ENCODE measurements around the gene STARD9.
A peak's percentile ranks its signal among the peaks of the same experiment; 100 is the strongest.

STARD9 gene

DNA sequence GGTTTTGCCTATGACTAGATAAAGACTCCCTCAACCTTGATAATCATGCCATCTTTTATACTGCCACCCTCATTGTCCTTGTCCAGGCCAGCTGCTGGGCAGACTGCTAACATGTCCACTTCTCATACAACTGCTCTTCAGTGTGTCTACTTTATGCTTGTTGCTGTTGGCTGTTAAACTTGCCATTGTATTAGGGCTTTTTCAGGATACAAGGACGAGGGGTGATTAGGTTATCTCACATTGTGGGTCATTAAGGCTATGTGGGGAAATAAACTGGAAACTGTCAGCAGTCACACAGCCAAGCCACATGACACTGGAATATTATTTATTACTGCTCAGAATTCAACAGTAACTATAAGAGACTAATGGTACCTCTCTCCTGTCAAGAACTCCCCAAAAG lies 36.1 kb downstream of the STARD9 start:
- Histone ChIP-seq H3K4me3 (ENCODE audit: low read length) (no peak overlapping the region), H3K9ac (ENCODE audit: low read depth, low read length) (no peak overlapping the region), H3K27me3 (ENCODE audit: insufficient read depth, low read length) (no peaks in the 10 kb centered on the region), H3K36me3 (ENCODE audit: insufficient read depth, low read depth, low read length) (no peaks in the 10 kb centered on the region), H3K27ac (ENCODE audit: low read length) (no peak overlapping the region), H3K9me3 (ENCODE audit: insufficient read depth, low read depth, low read length) (no peaks in the 10 kb centered on the region), H3K4me1 (ENCODE audit: insufficient read depth, low read length) (no peaks in the 10 kb centered on the region)

DNA sequence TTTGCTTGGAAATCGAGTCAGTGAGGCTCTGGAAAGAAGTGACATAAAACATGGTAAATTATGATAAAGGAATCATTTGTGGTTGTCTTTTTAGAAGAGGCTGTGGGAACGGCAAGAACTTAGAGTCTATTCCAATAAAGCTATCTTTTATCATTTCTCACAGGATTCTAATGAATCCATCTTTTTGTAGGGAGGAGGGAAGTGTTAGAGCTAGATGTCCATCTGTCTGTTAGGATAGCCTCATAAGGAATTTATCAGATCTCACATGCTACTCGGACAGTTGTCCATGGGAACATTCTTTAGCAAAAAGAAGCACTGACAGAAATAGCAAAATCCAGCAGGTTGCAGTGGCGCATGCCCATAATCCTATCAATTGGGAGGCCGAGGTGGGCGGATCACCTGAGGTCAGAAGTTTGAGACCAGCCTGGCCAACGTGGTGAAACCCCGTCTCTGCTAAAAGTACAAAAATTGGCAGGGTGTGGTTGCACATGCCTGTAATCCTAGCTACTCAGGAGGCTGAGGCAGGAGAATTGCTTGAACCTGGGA lies 37.0 kb downstream of the STARD9 start:
- Histone ChIP-seq H3K9ac (ENCODE audit: low read depth, low read length) (no peak overlapping the region), H3K27me3 (ENCODE audit: insufficient read depth, low read length) (no peaks in the 10 kb centered on the region), H3K9me3 (ENCODE audit: insufficient read depth, low read depth, low read length) (no peaks in the 10 kb centered on the region), H3K27ac (ENCODE audit: low read length) (no peak overlapping the region), H3K36me3 (ENCODE audit: insufficient read depth, low read depth, low read length) (no peaks in the 10 kb centered on the region), H3K4me3 (ENCODE audit: low read length) (no peak overlapping the region), H3K4me1 (ENCODE audit: insufficient read depth, low read length) (no peaks in the 10 kb centered on the region)

DNA sequence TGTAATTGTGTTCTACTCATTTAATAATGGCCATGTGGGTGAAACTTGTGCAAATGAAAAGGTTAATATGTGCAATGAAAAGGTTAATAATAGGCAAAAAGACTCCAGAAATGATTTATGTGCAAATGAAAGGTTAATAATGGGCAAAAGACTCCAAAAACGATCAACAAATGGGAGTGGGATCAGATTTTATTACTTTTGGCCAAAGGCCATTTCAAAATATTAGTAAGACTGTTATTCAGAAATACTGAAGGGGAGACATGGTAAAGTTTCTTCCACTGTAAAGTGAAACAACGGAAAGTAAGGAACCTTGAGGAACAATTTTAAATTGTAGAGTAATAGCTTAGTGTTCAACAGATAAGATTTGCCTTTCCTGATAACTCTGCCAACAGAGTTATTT lies 40.7 kb downstream of the STARD9 start:
- Histone ChIP-seq H3K4me3 (ENCODE audit: low read length) (no peak overlapping the region), H3K27ac (ENCODE audit: low read length) (no peak overlapping the region), H3K9me3 (ENCODE audit: insufficient read depth, low read depth, low read length) (no peaks in the 10 kb centered on the region), H3K9ac (ENCODE audit: low read depth, low read length) (no peak overlapping the region), H3K27me3 (ENCODE audit: insufficient read depth, low read length) (no peaks in the 10 kb centered on the region), H3K4me1 (ENCODE audit: insufficient read depth, low read length) (peaks cover 11% of the 10 kb centered on the region; the same call in 1 of the 2 replicates), H3K36me3 (ENCODE audit: insufficient read depth, low read depth, low read length) (no peaks in the 10 kb centered on the region)

DNA sequence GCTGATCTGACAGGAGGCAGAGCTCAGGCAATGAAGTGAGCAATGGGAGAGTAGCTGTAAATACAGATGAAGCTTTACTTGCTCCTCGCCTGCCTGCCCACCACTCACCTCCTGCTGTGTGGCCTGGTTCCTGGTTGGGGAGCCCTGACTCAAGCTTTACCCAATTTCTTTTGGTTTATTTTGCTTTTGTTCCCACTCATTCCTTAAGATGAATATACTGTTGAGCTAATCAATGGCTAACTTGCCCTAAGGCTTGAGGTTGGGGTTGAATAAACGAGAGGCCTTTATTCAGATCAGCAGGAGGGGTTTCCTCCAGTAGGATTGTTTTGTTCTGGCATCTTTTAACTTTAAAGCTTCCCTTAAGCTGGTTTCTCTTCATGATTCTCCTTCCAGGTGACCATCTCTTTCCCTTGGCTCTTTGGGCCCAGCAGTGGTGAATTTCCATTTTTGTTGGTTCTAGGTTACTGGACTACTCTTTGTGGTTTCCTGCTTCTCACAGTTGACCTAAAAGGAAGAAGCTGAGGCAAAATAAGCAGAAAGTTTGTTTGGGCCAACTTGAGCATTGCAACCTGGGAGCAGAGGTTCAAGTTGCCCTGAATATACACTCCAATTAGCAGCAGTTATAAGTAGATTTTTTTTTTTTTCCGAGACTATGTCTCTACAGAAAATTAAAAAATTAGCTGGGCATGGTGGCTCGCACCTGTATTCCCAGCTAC lies 44.4 kb downstream of the STARD9 start:
- Histone ChIP-seq H3K27ac (ENCODE audit: low read length) (no peak overlapping the region), H3K36me3 (ENCODE audit: insufficient read depth, low read depth, low read length) (no peaks in the 10 kb centered on the region), H3K27me3 (ENCODE audit: insufficient read depth, low read length) (no peaks in the 10 kb centered on the region), H3K4me3 (ENCODE audit: low read length) (peak overlapping the region; percentile 29; the same call in 1 of the 2 replicates), H3K9ac (ENCODE audit: low read depth, low read length) (no peak overlapping the region), H3K9me3 (ENCODE audit: insufficient read depth, low read depth, low read length) (no peaks in the 10 kb centered on the region), H3K4me1 (ENCODE audit: insufficient read depth, low read length) (peaks cover 11% of the 10 kb centered on the region; the same call in 1 of the 2 replicates)

DNA sequence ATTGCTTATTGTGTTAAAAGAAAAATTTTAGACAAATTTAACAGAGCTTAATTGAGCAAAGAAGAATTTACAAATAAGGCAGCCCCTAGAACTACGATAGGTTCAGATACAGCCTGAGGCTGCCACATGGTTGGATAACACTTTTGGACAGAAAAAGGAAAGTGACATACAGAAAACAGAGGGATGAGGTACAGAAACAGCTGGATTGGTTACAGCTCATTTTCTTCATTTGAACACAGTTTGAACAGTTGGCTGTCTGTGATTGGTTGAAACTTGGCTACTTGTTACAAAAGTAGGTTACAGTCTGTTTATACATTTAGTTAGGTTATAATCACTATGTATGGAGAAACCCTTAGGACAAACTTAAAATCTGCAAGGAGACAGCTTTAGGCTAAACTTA lies 46.0 kb downstream of the STARD9 start:
- H3K27me3 ChIP-seq (ENCODE audit: insufficient read depth, low read length) = no peaks in the 10 kb centered on the region

DNA sequence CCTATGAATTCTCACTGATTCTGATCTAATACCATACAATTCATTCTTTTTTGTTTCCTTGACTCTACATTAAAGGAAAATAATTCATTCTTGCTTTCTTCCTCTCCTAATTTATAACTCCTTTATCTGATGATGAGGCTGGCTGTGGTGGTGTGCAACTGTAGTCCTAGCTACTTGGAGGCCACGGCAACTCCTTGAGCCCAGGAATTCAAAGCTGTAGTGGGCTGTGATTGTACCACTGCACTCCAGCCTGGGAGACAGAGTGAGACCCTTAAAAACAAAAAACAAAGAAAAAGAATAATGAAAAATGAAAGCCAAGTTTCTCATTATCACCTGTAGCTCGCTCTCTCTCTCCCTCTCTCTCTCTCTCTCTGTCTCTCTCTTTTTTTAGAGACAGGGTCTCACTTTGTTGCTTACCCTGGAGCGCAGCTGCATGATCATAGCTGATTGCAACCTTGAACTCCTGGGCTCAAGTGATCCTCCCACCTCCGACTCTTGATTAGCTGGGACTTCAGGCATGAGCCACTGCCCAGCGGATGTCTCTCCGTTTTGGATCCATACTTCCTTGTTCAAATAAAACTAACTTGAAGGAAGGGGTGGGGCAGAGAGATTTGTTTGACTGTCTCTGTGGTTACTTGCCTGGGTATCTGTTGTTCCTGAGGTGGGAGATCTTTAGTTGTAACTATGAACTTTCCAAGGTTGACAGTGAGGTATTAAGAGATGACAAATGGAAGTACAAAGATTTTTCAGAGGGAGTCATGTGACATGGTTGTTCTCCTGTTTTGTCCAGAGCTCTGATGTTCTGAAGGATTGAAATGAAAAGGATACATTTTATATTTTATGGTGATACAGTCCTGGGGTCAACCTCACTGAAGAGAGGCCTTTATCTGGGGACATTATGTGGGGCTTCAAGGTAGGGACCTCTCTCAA lies 46.9 kb downstream of the STARD9 start:
- Histone ChIP-seq H3K4me1 (ENCODE audit: insufficient read depth, low read length) (peaks cover 11% of the 10 kb centered on the region; the same call in 1 of the 2 replicates), H3K27ac (ENCODE audit: low read length) (no peak overlapping the region), H3K36me3 (ENCODE audit: insufficient read depth, low read depth, low read length) (no peaks in the 10 kb centered on the region), H3K9me3 (ENCODE audit: insufficient read depth, low read depth, low read length) (no peaks in the 10 kb centered on the region), H3K9ac (ENCODE audit: low read depth, low read length) (no peak overlapping the region), H3K27me3 (ENCODE audit: insufficient read depth, low read length) (no peaks in the 10 kb centered on the region), H3K4me3 (ENCODE audit: low read length) (no peak overlapping the region)

More for the DNA sequence above, 46.0 kb downstream of the STARD9 start:
- Histone ChIP-seq H3K4me1 (ENCODE audit: insufficient read depth, low read length) (peaks cover 11% of the 10 kb centered on the region; the same call in 1 of the 2 replicates), H3K4me3 (ENCODE audit: low read length) (no peak overlapping the region), H3K36me3 (ENCODE audit: insufficient read depth, low read depth, low read length) (no peaks in the 10 kb centered on the region), H3K27ac (ENCODE audit: low read length) (no peak overlapping the region), H3K9me3 (ENCODE audit: insufficient read depth, low read depth, low read length) (no peaks in the 10 kb centered on the region), H3K9ac (ENCODE audit: low read depth, low read length) (no peak overlapping the region)

DNA sequence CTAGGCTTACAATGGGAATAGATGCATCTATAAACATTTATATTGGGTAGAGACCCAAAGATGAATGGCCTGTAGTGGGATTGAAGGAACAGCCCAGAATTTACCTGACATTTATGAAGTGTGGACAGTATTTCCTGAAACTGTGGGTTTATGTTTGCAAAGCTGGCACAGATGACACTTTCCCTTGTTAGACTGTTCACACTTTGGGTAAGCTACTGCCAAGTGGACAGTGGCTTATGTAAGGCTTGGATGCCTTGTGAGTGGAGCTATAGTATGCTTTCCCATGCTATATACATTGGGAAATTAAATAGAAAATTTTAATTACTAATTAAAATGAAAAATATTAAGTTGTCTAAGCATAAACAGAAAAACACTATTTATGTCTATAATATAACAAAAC lies 48.5 kb downstream of the STARD9 start:
- peaks cover 10% of the 10 kb centered on the region; the same call in 1 of the 2 replicates for H3K4me1 ChIP-seq (ENCODE audit: insufficient read depth, low read length)
- H3K27ac ChIP-seq (ENCODE audit: low read length) = no peak overlapping the region
- no peaks in the 10 kb centered on the region for H3K36me3 ChIP-seq (ENCODE audit: insufficient read depth, low read depth, low read length)
- no peaks in the 10 kb centered on the region for H3K27me3 ChIP-seq (ENCODE audit: insufficient read depth, low read length)
- H3K9me3 ChIP-seq (ENCODE audit: insufficient read depth, low read depth, low read length) = no peaks in the 10 kb centered on the region
- no peak overlapping the region for H3K4me3 ChIP-seq (ENCODE audit: low read length)
- no peak overlapping the region for H3K9ac ChIP-seq (ENCODE audit: low read depth, low read length)

DNA sequence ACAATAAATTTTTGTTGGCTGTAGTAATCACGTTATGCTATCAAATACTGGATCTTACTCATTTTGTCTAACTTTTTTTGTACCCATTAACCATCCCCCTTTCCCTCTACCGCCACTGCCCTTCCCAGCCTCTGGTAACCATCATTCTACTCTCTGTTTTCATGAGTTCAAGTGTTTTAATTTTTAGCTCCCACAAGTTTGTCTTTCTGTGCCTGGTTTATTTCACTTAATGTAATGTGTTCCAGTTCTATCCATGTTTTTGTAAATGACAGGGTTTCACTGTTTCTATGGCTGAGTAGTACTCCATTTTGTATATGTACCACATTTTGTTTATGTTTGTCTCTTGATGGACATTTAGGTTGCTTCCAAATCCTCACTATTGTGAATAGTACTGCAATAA lies 52.1 kb downstream of the STARD9 start:
- no peaks in the 10 kb centered on the region for H3K27me3 ChIP-seq (ENCODE audit: insufficient read depth, low read length)
- H3K27ac ChIP-seq (ENCODE audit: low read length) = no peak overlapping the region
- no peak overlapping the region for H3K4me3 ChIP-seq (ENCODE audit: low read length)
- H3K4me1 ChIP-seq (ENCODE audit: insufficient read depth, low read length) = no peaks in the 10 kb centered on the region
- H3K36me3 ChIP-seq (ENCODE audit: insufficient read depth, low read depth, low read length) = no peaks in the 10 kb centered on the region
- no peak overlapping the region for H3K9ac ChIP-seq (ENCODE audit: low read depth, low read length)
- no peaks in the 10 kb centered on the region for H3K9me3 ChIP-seq (ENCODE audit: insufficient read depth, low read depth, low read length)

DNA sequence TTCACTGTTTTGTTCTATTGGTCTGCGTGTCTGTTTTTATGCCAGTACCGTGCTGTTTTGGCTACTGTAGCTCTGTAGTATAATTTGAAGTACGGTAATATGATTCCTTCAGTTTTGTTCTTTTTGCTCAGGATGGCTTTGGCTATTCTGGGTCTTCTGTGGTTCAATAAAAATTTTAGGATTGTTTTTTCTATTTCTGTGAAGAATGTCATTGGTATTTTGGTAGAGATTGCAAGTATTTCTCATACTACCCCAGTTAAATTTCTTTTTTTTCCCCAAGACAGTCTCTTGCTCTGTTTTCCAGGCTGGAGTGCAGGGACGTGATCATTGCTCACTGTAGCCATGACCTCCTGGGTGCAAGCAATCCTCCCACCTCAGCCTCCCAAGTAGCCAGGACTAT lies 53.4 kb downstream of the STARD9 start:
- H3K4me1 ChIP-seq (ENCODE audit: insufficient read depth, low read length) = no peaks in the 10 kb centered on the region
- H3K27me3 ChIP-seq (ENCODE audit: insufficient read depth, low read length) = no peaks in the 10 kb centered on the region
- no peak overlapping the region for H3K4me3 ChIP-seq (ENCODE audit: low read length)
- H3K27ac ChIP-seq (ENCODE audit: low read length) = no peak overlapping the region
- no peaks in the 10 kb centered on the region for H3K9me3 ChIP-seq (ENCODE audit: insufficient read depth, low read depth, low read length)
- no peaks in the 10 kb centered on the region for H3K36me3 ChIP-seq (ENCODE audit: insufficient read depth, low read depth, low read length)
- H3K9ac ChIP-seq (ENCODE audit: low read depth, low read length) = no peak overlapping the region

DNA sequence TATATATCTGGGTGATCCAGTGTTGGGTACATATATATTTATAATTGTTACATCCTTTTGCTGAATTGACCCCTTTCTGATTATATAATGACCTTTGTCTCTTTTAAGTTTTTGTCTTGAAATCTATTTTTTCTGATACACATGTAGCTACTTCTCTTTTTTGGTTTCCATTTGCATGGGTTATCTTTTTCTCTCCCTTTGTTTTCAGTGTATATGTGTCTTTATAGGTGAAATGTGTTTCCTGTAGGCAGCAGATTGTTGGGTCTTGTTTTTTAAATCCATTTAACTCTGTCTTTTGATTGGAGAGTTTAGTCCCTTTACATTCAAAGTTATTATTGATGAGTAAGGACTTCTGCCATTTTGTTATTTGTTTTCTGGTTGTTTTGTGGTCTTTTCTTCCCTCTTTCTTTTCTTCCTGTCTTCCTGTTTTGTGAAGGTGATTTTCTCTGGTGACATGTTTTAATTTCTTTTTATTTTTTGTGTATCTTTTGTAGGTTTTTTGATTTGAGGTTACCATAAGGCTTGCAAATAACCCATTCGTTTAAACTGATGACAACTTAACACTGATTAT lies 56.8 kb downstream of the STARD9 start:
- Histone ChIP-seq H3K4me3 (ENCODE audit: low read length) (no peak overlapping the region), H3K9ac (ENCODE audit: low read depth, low read length) (no peak overlapping the region), H3K27me3 (ENCODE audit: insufficient read depth, low read length) (no peaks in the 10 kb centered on the region), H3K36me3 (ENCODE audit: insufficient read depth, low read depth, low read length) (no peaks in the 10 kb centered on the region), H3K27ac (ENCODE audit: low read length) (no peak overlapping the region), H3K4me1 (ENCODE audit: insufficient read depth, low read length) (no peaks in the 10 kb centered on the region), H3K9me3 (ENCODE audit: insufficient read depth, low read depth, low read length) (no peaks in the 10 kb centered on the region)

DNA sequence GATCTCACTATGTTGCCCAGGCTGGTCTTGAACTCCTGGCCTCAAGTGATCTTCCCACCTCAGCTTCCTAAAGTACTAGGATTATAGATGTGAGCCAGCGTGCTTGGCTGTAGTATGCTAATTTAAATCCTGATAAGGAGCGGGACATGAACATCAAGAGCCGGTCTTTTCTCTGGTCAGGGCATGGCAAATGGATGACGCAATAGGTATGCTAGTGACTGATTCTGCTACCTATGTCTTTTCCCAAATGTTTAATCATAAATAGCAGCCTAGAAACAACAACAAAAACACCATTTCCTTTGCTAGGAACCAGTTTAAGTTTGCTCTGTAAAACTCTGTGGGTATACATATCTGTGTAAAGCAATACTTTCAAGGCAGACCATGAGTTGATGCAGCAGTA lies 64.7 kb downstream of the STARD9 start:
- Histone ChIP-seq H3K9me3 (ENCODE audit: insufficient read depth, low read depth, low read length) (no peaks in the 10 kb centered on the region), H3K9ac (ENCODE audit: low read depth, low read length) (no peak overlapping the region), H3K4me1 (ENCODE audit: insufficient read depth, low read length) (no peaks in the 10 kb centered on the region), H3K27ac (ENCODE audit: low read length) (no peak overlapping the region), H3K36me3 (ENCODE audit: insufficient read depth, low read depth, low read length) (peaks cover 6% of the 10 kb centered on the region; the same call in 1 of the 2 replicates), H3K4me3 (ENCODE audit: low read length) (no peak overlapping the region), H3K27me3 (ENCODE audit: insufficient read depth, low read length) (no peaks in the 10 kb centered on the region)

Measured in iPS-20b (cell line).